Measurements from ENCODE around the gene FURIN. TPM values are rescaled to one million over a fixed set of nuclear protein-coding genes. Genes with fewer than 3 reads are reported as not detected.
A peak's percentile ranks its signal among the peaks of the same experiment; 100 is the strongest.
"Not testable (repeated sequence)": the region's sequence is repeated elsewhere in the genome, so short reads cannot be mapped to it uniquely, and the experiment has no call there.

The FURIN gene
- total and polyA plus RNA-seq, 5 donors from 2014 or later: 2.9 to 62.5 (median 8.1) TPM

DNA sequence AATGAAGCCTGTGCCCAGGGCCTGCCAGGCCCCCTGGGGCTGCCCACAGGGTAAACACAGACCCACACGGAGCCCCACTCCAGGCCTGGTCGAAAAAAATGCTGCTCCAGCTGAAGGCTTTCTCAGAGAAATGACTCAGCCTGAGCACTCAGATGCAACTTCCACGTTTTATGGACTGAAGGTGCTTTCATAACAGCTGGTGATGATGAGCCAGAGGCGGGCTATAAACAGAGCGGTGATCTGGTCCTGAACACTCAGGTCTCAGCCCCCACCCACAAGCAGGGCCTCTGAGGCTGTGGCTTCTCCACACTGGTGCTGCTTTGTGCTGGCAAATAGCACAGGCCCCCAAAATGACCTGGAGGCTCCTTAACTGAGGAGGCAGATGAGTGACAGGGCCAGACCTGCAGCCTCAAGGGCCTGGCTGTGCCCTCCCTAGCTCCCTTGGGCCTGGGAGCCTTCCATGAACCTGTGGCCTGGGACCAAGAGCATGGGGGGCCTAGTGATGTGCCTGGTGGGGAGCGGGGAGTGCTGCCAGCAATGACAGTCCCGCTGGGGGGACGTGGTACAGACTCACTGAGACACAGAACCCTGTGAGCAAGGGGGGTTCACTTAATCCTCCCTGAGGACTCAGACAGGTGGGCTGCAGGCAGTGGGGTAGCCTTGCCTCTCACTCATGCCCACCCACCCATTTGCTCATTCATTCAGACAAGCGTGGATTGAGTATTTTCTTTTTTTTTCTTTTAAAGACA lies 23.0 kb upstream of the FURIN start:
- no peaks in the 10 kb centered on the region for H3K4me1 ChIP-seq (ENCODE audit: control insufficient read depth, insufficient read depth, low read length, poor library complexity, severe bottlenecking)
- peak; percentile 62 to 72 for ATAC-seq (ENCODE audit: low read depth in 2 of 2)
- no peak overlapping the region for H3K4me3 Mint-ChIP-seq
- no peaks in the 10 kb centered on the region for H3K4me1 Mint-ChIP-seq
- H3K9me3 Mint-ChIP-seq: no peaks in the 10 kb centered on the region
- no peaks in the 10 kb centered on the region for H3K36me3 Mint-ChIP-seq
- peak overlapping the region in 1 of 3 donors; percentile 20 for H3K27ac Mint-ChIP-seq
- no peak overlapping the region for H3K4me3 ChIP-seq (ENCODE audit: low read depth, low read length)
- no peaks in the 10 kb centered on the region for H3K27me3 ChIP-seq (ENCODE audit: control insufficient read depth, insufficient read depth, low read length)
- peaks cover 16% of the 10 kb centered on the region for H3K27me3 Mint-ChIP-seq
- H3K9me3 ChIP-seq (ENCODE audit: control insufficient read depth in 2 of 2, low read length in 2 of 2): no peaks in the 10 kb centered on the region
- DNase-seq: peak in 1 of 3 donors; percentile 36
- no peak overlapping the region for H3K27ac ChIP-seq (ENCODE audit: insufficient read depth, low read length, poor library complexity, severe bottlenecking)
- H3K36me3 ChIP-seq (ENCODE audit: control insufficient read depth, insufficient read depth, low read length): no peaks in the 10 kb centered on the region

DNA sequence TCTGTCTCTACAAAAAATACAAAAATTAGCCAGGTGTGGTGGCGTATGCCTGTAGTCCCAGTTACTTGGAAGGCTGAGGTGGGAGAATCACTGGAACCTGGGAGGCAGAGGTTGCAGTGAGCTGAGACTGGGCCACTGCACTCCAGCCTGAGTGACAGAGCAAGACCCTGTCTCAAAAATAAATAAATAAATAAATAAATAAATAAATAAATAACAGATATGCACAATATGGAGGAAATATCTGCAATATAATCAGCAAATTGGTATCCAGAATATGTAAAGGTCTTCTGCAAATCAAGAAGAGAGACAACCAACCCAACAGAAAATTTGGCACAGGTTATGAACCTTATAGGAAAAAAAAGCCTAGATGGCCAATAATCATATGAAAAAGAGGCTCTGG lies 19.0 kb upstream of the FURIN start:
- H3K9me3 ChIP-seq (ENCODE audit: control insufficient read depth in 2 of 2, low read length in 2 of 2); ATAC-seq (ENCODE audit: low read depth in 2 of 2); H3K9me3 Mint-ChIP-seq; H3K27ac ChIP-seq (ENCODE audit: insufficient read depth, low read length, poor library complexity, severe bottlenecking); H3K4me3 Mint-ChIP-seq; H3K4me3 ChIP-seq (ENCODE audit: low read depth, low read length); H3K36me3 Mint-ChIP-seq; DNase-seq; H3K36me3 ChIP-seq (ENCODE audit: control insufficient read depth, insufficient read depth, low read length); H3K27ac Mint-ChIP-seq; H3K27me3 ChIP-seq (ENCODE audit: control insufficient read depth, insufficient read depth, low read length): not testable (repeated sequence)
- H3K4me1 ChIP-seq (ENCODE audit: control insufficient read depth, insufficient read depth, low read length, poor library complexity, severe bottlenecking): peaks cover 15% of the 10 kb centered on the region
- peaks cover 2 to 31% (median 16%) of the 10 kb centered on the region in 4 donors for H3K4me1 Mint-ChIP-seq
- H3K27me3 Mint-ChIP-seq: peaks cover 18% of the 10 kb centered on the region

DNA sequence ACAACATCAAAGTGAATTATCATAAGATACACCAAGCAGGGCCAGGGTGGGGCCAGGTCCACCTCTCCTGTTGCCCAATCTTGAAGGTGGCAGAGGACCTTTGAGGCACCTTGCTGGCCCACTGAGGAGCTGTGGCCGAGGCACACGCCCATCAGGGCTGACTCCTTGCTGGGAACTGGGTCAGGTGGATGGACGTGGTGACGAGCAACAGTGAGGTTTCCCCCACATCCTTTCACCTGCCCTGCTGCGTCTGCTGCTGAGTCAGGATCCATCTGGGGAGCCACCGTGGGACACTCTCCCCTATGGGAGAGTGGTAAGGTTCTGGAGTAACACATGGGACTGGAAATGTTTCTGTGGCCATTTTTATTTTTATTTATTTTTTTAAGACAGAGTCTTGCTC lies 17.3 kb upstream of the FURIN start:
- peak overlapping the region in 1 of 4 donors; percentile 70 for H3K4me3 Mint-ChIP-seq
- no peaks in the 10 kb centered on the region for H3K27me3 ChIP-seq (ENCODE audit: control insufficient read depth, insufficient read depth, low read length)
- ATAC-seq (ENCODE audit: low read depth in 2 of 2) (peak; percentile 17 to 30), DNase-seq (peak in 1 of 3 donors; percentile 34)
- no peaks in the 10 kb centered on the region for H3K9me3 ChIP-seq (ENCODE audit: control insufficient read depth in 2 of 2, low read length in 2 of 2)
- no peak overlapping the region for H3K27ac ChIP-seq (ENCODE audit: insufficient read depth, low read length, poor library complexity, severe bottlenecking)
- H3K9me3 Mint-ChIP-seq: no peaks in the 10 kb centered on the region
- peak overlapping the region in 1 of 3 donors; percentile 11 for H3K27ac Mint-ChIP-seq
- peaks cover 18% of the 10 kb centered on the region for H3K27me3 Mint-ChIP-seq
- no peaks in the 10 kb centered on the region for H3K36me3 Mint-ChIP-seq
- no peaks in the 10 kb centered on the region for H3K36me3 ChIP-seq (ENCODE audit: control insufficient read depth, insufficient read depth, low read length)
- H3K4me3 ChIP-seq (ENCODE audit: low read depth, low read length): no peak overlapping the region
- peaks cover 17% of the 10 kb centered on the region for H3K4me1 ChIP-seq (ENCODE audit: control insufficient read depth, insufficient read depth, low read length, poor library complexity, severe bottlenecking)
- H3K4me1 Mint-ChIP-seq: peaks cover 3 to 43% (median 23%) of the 10 kb centered on the region in 4 donors

DNA sequence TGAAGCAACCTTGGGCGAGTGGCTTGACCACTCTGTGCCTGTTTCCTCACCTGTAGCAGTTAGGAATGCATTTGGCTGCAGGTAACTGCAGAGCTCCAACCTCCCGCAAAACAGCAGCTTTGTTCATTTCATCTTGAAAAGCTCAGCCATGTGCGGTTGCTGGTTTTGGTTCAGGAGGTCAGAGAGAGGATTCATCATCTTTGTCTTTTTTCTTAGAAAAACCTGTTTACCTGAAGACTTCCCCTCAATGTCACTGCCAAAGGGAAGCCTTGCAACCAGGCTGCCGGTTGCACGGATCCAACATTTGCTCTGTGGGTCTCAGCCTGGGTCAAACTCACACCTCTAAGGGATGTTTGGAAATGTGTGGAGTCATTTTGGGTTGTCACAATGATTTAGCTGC lies 16.4 kb upstream of the FURIN start:
- no peaks in the 10 kb centered on the region for H3K36me3 ChIP-seq (ENCODE audit: control insufficient read depth, insufficient read depth, low read length)
- peaks cover 3 to 52% (median 30%) of the 10 kb centered on the region in 4 donors for H3K4me1 Mint-ChIP-seq
- H3K27ac ChIP-seq (ENCODE audit: insufficient read depth, low read length, poor library complexity, severe bottlenecking): no peak overlapping the region
- no peaks in the 10 kb centered on the region for H3K27me3 ChIP-seq (ENCODE audit: control insufficient read depth, insufficient read depth, low read length)
- H3K4me3 ChIP-seq (ENCODE audit: low read depth, low read length): no peak overlapping the region
- DNase-seq: peak in 1 of 3 donors; percentile 54
- H3K4me3 Mint-ChIP-seq: peak overlapping the region in 1 of 4 donors; percentile 20
- peaks cover 18% of the 10 kb centered on the region for H3K27me3 Mint-ChIP-seq
- H3K9me3 ChIP-seq (ENCODE audit: control insufficient read depth in 2 of 2, low read length in 2 of 2): no peaks in the 10 kb centered on the region
- H3K9me3 Mint-ChIP-seq: no peaks in the 10 kb centered on the region
- no peak for ATAC-seq (ENCODE audit: low read depth in 2 of 2)
- H3K36me3 Mint-ChIP-seq: no peaks in the 10 kb centered on the region
- peak overlapping the region in 2 of 3 donors; percentile 11 to 41 for H3K27ac Mint-ChIP-seq
- peaks cover 26% of the 10 kb centered on the region for H3K4me1 ChIP-seq (ENCODE audit: control insufficient read depth, insufficient read depth, low read length, poor library complexity, severe bottlenecking)

DNA sequence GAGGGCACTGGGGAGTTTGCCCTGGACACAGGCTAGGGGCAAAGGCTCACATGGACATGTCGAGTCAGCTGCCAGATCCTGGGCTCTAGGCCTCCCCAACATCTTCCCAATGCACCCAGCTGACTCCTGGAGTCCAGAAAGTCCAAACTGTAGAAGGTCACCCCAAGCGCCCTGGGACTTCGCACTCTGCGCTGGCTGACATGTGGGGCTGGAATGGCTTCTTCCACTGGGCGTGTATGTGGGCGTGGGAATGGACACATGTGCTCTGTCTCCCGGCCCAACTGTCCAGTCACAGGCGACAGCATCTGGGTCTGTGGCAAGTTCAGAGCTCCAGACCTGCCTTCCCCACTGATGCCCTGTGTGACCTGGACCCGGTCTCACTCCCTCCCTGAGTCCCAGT lies 13.2 kb upstream of the FURIN start:
- peaks cover 33% of the 10 kb centered on the region for H3K4me1 ChIP-seq (ENCODE audit: control insufficient read depth, insufficient read depth, low read length, poor library complexity, severe bottlenecking)
- no peaks in the 10 kb centered on the region for H3K9me3 Mint-ChIP-seq
- H3K27me3 Mint-ChIP-seq: peaks cover 6% of the 10 kb centered on the region
- H3K4me3 ChIP-seq (ENCODE audit: low read depth, low read length): no peak overlapping the region
- H3K4me3 Mint-ChIP-seq: no peak overlapping the region
- no peak for ATAC-seq (ENCODE audit: low read depth in 2 of 2)
- peaks cover 3 to 60% (median 37%) of the 10 kb centered on the region in 4 donors for H3K4me1 Mint-ChIP-seq
- DNase-seq: no peak
- H3K27me3 ChIP-seq (ENCODE audit: control insufficient read depth, insufficient read depth, low read length): no peaks in the 10 kb centered on the region
- peaks cover 3% of the 10 kb centered on the region for H3K36me3 Mint-ChIP-seq
- no peaks in the 10 kb centered on the region for H3K36me3 ChIP-seq (ENCODE audit: control insufficient read depth, insufficient read depth, low read length)
- H3K27ac Mint-ChIP-seq: peak overlapping the region in 2 of 3 donors; percentile 29 to 36
- no peaks in the 10 kb centered on the region for H3K9me3 ChIP-seq (ENCODE audit: control insufficient read depth in 2 of 2, low read length in 2 of 2)
- no peak overlapping the region for H3K27ac ChIP-seq (ENCODE audit: insufficient read depth, low read length, poor library complexity, severe bottlenecking)

DNA sequence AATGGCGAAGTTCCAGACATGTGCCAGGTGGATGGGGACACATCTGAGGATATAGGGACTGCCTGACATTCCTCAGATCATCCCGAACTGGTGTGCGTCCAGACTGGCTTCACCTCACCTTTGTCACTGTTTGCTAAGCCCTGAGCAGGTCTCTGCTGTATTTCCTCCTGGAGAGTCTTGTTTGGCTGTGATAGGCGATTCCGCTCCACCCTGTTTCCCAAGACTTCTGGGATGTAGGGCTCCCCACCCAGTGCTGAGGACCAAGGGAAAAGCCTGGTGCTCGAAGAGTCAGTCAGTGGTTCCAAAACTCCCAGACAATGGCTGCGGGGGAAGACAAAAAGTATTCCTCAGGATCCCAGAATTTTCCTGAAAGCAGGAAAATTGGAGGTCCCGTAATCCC lies 11.1 kb upstream of the FURIN start:
- DNase-seq (no peak), ATAC-seq (ENCODE audit: low read depth in 2 of 2) (no peak)
- Histone ChIP-seq H3K4me3 (ENCODE audit: low read depth, low read length) (no peak overlapping the region), H3K36me3 (ENCODE audit: control insufficient read depth, insufficient read depth, low read length) (no peaks in the 10 kb centered on the region), H3K27ac (ENCODE audit: insufficient read depth, low read length, poor library complexity, severe bottlenecking) (no peak overlapping the region), H3K27me3 (ENCODE audit: control insufficient read depth, insufficient read depth, low read length) (no peaks in the 10 kb centered on the region), H3K9me3 (ENCODE audit: control insufficient read depth in 2 of 2, low read length in 2 of 2) (no peaks in the 10 kb centered on the region), H3K4me1 (ENCODE audit: control insufficient read depth, insufficient read depth, low read length, poor library complexity, severe bottlenecking) (peaks cover 28% of the 10 kb centered on the region)
- Mint-ChIP-seq H3K27me3 (no peaks in the 10 kb centered on the region), H3K9me3 (no peaks in the 10 kb centered on the region), H3K4me1 (peaks cover 0 to 44% (median 29%) of the 10 kb centered on the region in 4 donors), H3K36me3 (peaks cover 3% of the 10 kb centered on the region), H3K4me3 (no peak overlapping the region), H3K27ac (peak overlapping the region in 1 of 3 donors; percentile 26)

DNA sequence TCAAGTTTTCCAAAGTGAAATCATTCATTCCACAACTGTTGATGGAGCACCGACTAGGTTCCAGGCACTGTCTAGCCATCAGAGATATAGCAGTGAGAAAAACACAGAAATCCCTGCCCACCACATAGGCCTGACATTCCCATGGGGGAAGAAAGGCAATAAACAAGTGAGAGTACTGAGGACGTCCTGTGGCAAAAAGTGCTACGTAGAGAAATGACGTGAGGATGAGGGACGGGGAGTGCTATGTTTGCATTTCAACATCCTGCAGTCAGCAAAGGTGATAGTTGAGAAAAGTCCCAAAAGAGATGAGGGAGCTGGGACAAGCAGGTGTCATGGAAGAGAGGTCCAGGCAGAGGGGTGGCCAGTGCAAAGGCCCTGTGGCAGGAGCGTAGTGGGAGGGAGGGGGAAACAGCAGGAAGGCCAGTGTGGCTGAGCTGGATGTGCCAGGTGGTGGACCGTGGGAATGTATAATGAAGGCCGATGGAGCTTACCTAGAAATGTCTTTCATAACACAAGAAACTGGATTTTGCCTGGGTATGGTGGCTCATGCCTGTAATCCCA lies 10.4 kb upstream of the FURIN start:
- no peaks in the 10 kb centered on the region for H3K9me3 Mint-ChIP-seq
- Histone ChIP-seq H3K4me1 (ENCODE audit: control insufficient read depth, insufficient read depth, low read length, poor library complexity, severe bottlenecking) (peaks cover 22% of the 10 kb centered on the region), H3K27me3 (ENCODE audit: control insufficient read depth, insufficient read depth, low read length) (no peaks in the 10 kb centered on the region), H3K4me3 (ENCODE audit: low read depth, low read length) (no peak overlapping the region), H3K9me3 (ENCODE audit: control insufficient read depth in 2 of 2, low read length in 2 of 2) (no peaks in the 10 kb centered on the region), H3K36me3 (ENCODE audit: control insufficient read depth, insufficient read depth, low read length) (no peaks in the 10 kb centered on the region), H3K27ac (ENCODE audit: insufficient read depth, low read length, poor library complexity, severe bottlenecking) (no peak overlapping the region)
- DNase-seq (no peak), ATAC-seq (ENCODE audit: low read depth in 2 of 2) (no peak)
- peak overlapping the region; percentile 26 to 61 (median 59) for H3K27ac Mint-ChIP-seq
- H3K36me3 Mint-ChIP-seq: peaks cover 3% of the 10 kb centered on the region
- H3K4me1 Mint-ChIP-seq: peaks cover 0 to 38% (median 25%) of the 10 kb centered on the region in 4 donors
- H3K27me3 Mint-ChIP-seq: no peaks in the 10 kb centered on the region
- H3K4me3 Mint-ChIP-seq: no peak overlapping the region
